Measurements from ENCODE around the gene KCNQ5.

DNA sequence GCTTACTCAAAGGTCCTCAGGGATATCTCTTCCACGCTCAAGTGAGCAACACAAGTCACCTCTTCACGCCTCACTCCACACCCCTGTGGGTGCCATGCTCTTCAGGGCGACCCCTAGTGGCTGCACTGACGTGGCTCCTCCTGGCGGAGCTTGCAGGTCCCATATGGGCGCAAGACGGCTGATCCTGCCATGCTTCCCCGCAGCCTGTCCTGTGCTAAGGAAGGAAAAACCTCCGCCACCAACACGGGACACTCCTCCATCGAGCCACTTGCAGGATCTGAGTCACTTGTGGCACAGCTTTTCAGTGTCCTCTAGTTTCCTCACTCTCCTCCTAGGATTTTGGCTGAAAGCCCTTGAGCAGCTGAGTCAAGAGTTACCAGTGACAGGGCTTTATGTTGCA is 512.7 kb downstream of the KCNQ5 start:
- peak; percentile 98 to 99 (median 98) for TF ChIP-seq CTCF (IDR thresholded peaks at IDR 0.05; ENCODE audit: control extremely low read depth in 1 of 3, insufficient read depth in 1 of 3, low read depth in 1 of 3, low read length in 3 of 3)
- no peak for TF ChIP-seq ASH2L (IDR thresholded peaks at IDR 0.05; ENCODE audit: low read length)
- no peak for TF ChIP-seq EP300 (IDR thresholded peaks at IDR 0.05; ENCODE audit: borderline replicate concordance in 1 of 2, low read depth in 2 of 2, low read length in 2 of 2)

Measured in H1 (cell line).